Suprapubic skin (tissue), 4 donors: Measurements from ENCODE around the gene SIPA1L3. TPM values are rescaled to one million over a fixed set of nuclear protein-coding genes. Genes with fewer than 3 reads are reported as not detected.

ENCODE experiments used
- DNase-seq, 2 donors: peaks; one replicate each; pipeline ENCODE4 v3.0.0-alpha.2; 2019; ENCODE audit warnings: low spot score in 2 of 2
- H3K27ac ChIP-seq: fragments of 200-600 bp; sonication (generic); one replicate; pipeline ENCODE4 v1.5.1; 2019
- H3K27me3 ChIP-seq: fragments of 200-600 bp; sonication (generic); one replicate; pipeline ENCODE4 v1.5.1; 2019
- H3K36me3 ChIP-seq: fragments of 200-600 bp; sonication (generic); one replicate; pipeline ENCODE4 v1.5.1; 2019
- H3K4me1 ChIP-seq: fragments of 200-600 bp; sonication (generic); one replicate; pipeline ENCODE4 v1.5.1; 2019
- H3K4me3 ChIP-seq: fragments of 200-600 bp; sonication (generic); one replicate; pipeline ENCODE4 v1.5.1; 2019; ENCODE audit warnings: mild to moderate bottlenecking
- H3K9me3 ChIP-seq: fragments of 200-600 bp; sonication (generic); one replicate; pipeline ENCODE4 v1.5.1; 2019
- CTCF ChIP-seq, 2 donors: fragments of 200-600 bp in 1 of 2; fragments of 450-650 bp in 1 of 2; sonication (generic) in 1 of 2; IDR thresholded peaks; one replicate each; pipeline ENCODE4 v1.5.1; 2016 to 2019; ENCODE audit warnings: antibody characterized with exemption in 2 of 2, mild to moderate bottlenecking in 1 of 2, moderate library complexity in 1 of 2
- EP300 ChIP-seq: sonication (generic); formaldehyde crosslinking; IDR thresholded peaks from one replicate; pipeline ENCODE4 v1.6.1; 2017; ENCODE audit warnings: antibody characterized with exemption
- POLR2A ChIP-seq, 2 donors: fragments of 450-650 bp; IDR thresholded peaks; one replicate each; pipeline ENCODE4 v1.6.1; 2017; ENCODE audit warnings: antibody characterized with exemption in 2 of 2, mild to moderate bottlenecking in 2 of 2, moderate library complexity in 2 of 2
- POLR2AphosphoS5 ChIP-seq, 3 donors: sonication (generic); formaldehyde crosslinking; IDR thresholded peaks; one replicate each; pipeline ENCODE4 v1.6.1; 2017; ENCODE audit warnings: antibody characterized with exemption in 3 of 3
- WGBS: methylation state at CpG from one replicate; pipeline ENCODE4 v1.1.5; 2018; 5-methylcytosine and 5-hydroxymethylcytosine counted together
- total RNA-seq, 4 donors: library from RNA; depleted of rRNA; stranded (reverse); fragments of >200 nt; gene quantifications; one replicate each; pipeline ENCODE4 v1.1.0, GENCODE V29; 2016

The SIPA1L3 gene
- total RNA-seq, 4 donors from 2014 or later = 52.6 to 92.1 (median 81.8) TPM

GRCh38 chr19:38020311-38020710 is 113.3 kb downstream of the SIPA1L3 start:
- H3K36me3 ChIP-seq = no peaks in the 10 kb centered on the region
- no peak overlapping the region for H3K4me3 ChIP-seq
- WGBS = 68% methylated on average over 4 of the region's 4 CpGs
- peaks cover 9% of the 10 kb centered on the region for H3K4me1 ChIP-seq
- H3K9me3 ChIP-seq = no peaks in the 10 kb centered on the region
- TF ChIP-seq EP300 = no peak
- TF ChIP-seq POLR2A (IDR thresholded peaks at IDR 0.05) = no peak
- no peak for TF ChIP-seq POLR2AphosphoS5 (IDR thresholded peaks at IDR 0.05)
- TF ChIP-seq CTCF (IDR thresholded peaks at IDR 0.05) = no peak
- H3K27ac ChIP-seq = no peak overlapping the region
- no peak for DNase-seq
- H3K27me3 ChIP-seq = no peaks in the 10 kb centered on the region

GRCh38 chr19:38021352-38021751 is 114.3 kb downstream of the SIPA1L3 start:
- TF ChIP-seq EP300 (no peak), CTCF (IDR thresholded peaks at IDR 0.05) (no peak), POLR2A (IDR thresholded peaks at IDR 0.05) (no peak), POLR2AphosphoS5 (IDR thresholded peaks at IDR 0.05) (no peak)
- H3K4me3 ChIP-seq = no peak overlapping the region
- no peaks in the 10 kb centered on the region for H3K9me3 ChIP-seq
- no peaks in the 10 kb centered on the region for H3K27me3 ChIP-seq
- WGBS = 100% methylated on average over 1 of the region's 1 CpG
- peaks cover 9% of the 10 kb centered on the region for H3K4me1 ChIP-seq
- no peaks in the 10 kb centered on the region for H3K36me3 ChIP-seq
- DNase-seq = no peak
- no peak overlapping the region for H3K27ac ChIP-seq

- Histone ChIP-seq H3K27ac (no peak overlapping the region), H3K9me3 (no peaks in the 10 kb centered on the region), H3K36me3 (no peaks in the 10 kb centered on the region), H3K4me3 (no peak overlapping the region), H3K4me1 (peaks cover 9% of the 10 kb centered on the region), H3K27me3 (no peaks in the 10 kb centered on the region)
- TF ChIP-seq CTCF (IDR thresholded peaks at IDR 0.05) = no peak
- DNase-seq = no peak
- WGBS = 74% methylated on average over 13 of the region's 13 CpGs
Observed at GRCh38 chr19:38022791-38023670, 116.0 kb downstream of the SIPA1L3 start.

GRCh38 chr19:38023671-38024541 is 116.9 kb downstream of the SIPA1L3 start:
- no peaks in the 10 kb centered on the region for H3K27me3 ChIP-seq
- H3K4me3 ChIP-seq = no peak overlapping the region
- H3K9me3 ChIP-seq = no peaks in the 10 kb centered on the region
- H3K36me3 ChIP-seq = no peaks in the 10 kb centered on the region
- 76% methylated on average over 12 of the region's 12 CpGs for WGBS
- TF ChIP-seq CTCF (IDR thresholded peaks at IDR 0.05) = no peak
- H3K4me1 ChIP-seq = peaks cover 9% of the 10 kb centered on the region
- no peak overlapping the region for H3K27ac ChIP-seq
- DNase-seq = no peak
